RPMI7951 (cell line): ENCODE data around the gene RBM19. TPM values are rescaled to one million over a fixed set of nuclear protein-coding genes. Genes with fewer than 3 reads are reported as not detected.

ENCODE experiments used
- DNase-seq: peaks from one replicate; pipeline ENCODE4 v3.0.0-alpha.2; 2012; ENCODE audit warnings: low read depth
- total RNA-seq: library from RNA; depleted of rRNA; stranded (reverse); fragments of >200 nt; shearing (Covaris generic); gene quantifications from 2 replicates; pipeline ENCODE4 v1.2.3, GENCODE V29; 2014

The RBM19 gene
- total RNA-seq, 1 experiment from 2014 or later = 12.5 TPM

GRCh38 chr12:113955109-113955970 is 10.8 kb downstream of the RBM19 start:
- peak; percentile 9 for DNase-seq

DNA sequence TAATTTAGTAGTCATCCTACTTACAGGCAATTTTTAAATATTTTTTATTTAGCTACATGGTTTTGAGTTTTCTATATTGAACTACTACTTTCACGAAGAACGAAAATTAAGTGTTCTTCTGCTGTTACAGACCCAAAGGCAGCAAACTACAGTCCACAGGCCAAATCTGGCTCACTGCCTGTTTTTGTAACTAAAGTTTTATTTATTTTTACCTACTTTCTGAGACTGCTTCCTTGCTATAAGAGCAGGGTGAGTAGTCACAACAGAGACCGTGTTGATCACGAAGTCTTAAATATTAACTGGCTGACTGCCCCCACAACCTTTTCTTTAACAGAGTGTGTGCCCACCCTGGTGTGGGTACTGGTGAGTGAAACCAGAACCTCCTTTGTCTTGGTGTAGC is 11.6 kb downstream of the RBM19 start:
- DNase-seq = no peak

DNA sequence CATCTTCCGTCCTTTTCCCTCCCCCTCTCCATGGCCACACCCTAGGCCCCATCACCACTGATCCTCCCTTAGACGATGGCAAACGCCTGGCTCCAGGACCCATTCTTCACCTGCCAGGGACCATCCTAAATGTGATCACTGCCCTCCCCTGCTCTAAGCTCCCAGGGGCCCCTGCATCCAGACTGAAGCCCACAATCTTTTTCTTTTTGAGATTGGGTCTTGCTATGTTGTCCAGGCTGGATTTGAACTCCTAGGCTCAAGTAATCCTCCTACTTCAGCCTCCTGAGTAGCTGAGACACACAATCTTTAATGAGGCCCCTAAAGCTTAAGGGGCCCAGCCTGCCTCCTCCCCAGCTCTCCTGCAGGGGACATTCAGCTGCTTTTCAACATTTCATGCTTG is 15.3 kb downstream of the RBM19 start:
- DNase-seq = no peak

DNA sequence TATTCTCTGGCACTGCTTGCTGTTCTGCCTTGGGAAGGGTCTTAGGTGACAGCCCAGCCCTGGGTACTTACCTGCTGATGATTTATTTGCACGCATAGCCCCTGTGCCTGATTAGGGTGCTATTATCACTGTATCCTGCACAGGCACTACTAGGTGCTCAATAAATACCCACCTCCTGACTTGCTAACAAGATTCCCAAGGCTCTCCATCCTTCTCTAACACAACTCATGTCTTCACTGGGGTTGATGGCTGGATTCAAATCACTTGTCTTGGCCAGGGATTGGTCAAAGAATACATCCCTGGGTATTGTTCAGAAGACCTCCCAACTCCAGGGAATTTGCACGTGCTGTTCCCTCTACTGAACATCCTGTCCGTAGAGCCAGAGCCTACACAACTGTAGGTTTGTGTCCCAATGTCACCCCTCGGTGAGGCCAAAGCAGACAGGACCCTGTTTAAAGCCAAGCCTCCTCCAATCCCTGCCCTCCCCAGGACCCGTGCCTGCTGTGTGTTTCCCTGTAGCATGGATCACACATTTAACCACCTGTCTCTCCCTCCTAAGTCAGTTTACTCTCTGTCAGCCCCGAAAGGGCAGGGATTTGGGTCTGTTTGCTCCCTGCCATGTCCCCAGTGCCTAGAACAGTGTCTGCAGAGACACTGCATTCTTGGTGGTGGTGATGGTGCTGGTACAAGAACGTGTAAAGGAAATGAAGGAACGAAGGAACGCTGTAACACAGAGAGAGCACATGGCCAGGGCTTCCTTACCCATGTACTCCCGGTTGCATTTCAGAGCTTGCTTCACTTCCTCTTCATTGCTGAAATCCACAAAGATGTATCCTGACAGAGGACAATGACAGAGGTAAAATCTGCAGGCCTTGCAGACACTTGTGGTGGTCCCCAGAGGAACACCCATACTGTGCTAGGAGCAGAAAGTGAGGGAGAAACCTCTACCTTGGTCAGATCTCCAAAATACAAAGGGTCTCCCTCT is 16.5 kb downstream of the RBM19 start:
- no peak for DNase-seq

DNA sequence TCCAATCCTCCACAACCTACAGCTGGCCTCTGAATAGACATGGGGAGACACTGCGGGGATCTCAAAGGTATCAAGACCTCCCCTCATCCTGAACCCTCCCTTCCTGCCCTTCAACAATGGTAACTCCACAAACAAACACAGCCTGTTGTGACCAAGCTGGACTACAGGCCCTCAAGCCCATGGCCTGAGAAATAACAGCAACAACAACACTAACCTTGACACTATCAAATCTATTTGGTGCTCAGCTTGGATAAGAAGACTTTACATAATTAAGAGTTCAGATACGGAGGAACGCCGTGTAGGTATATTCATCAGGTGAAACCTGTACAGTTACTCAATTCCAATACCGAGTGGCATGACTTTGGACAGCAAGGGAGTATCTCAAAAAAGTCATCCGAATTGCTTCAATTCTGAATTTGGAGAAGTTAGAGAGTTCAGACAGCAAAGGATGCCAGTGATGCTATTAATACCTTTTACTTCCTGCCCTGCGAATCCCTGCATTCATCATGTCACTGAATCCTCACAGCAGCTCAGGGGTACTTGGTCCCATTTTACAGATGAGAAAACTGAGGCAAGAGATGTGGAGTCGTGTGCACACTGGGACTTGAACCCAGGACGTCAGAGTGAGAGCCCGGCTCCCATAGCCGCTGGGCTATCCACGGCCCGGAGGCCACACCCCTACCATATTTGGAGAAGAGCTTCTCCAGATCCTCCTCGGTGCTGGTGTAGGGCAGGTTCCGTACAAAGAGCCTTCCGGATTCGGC is 17.8 kb downstream of the RBM19 start:
- no peak for DNase-seq

DNA sequence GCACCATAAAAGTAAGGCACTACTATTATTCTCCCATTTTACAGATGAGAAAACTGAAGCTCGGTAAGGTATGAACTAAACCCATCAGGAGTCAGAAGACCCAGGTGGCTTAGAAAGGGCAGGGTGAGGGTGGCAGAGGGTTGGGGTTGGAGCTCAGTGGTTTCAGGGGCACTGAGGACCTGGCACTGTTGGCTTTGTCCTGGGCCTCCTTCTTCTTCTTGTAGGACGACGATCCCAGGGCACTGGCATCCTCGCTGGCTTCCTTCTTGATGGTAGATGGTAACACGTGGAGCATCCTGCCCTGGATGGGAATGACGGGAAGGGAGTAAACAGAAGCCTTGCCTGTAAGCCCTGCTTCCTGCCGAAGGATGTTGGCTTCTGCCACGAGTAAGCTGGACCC is 19.9 kb downstream of the RBM19 start:
- DNase-seq = no peak

DNA sequence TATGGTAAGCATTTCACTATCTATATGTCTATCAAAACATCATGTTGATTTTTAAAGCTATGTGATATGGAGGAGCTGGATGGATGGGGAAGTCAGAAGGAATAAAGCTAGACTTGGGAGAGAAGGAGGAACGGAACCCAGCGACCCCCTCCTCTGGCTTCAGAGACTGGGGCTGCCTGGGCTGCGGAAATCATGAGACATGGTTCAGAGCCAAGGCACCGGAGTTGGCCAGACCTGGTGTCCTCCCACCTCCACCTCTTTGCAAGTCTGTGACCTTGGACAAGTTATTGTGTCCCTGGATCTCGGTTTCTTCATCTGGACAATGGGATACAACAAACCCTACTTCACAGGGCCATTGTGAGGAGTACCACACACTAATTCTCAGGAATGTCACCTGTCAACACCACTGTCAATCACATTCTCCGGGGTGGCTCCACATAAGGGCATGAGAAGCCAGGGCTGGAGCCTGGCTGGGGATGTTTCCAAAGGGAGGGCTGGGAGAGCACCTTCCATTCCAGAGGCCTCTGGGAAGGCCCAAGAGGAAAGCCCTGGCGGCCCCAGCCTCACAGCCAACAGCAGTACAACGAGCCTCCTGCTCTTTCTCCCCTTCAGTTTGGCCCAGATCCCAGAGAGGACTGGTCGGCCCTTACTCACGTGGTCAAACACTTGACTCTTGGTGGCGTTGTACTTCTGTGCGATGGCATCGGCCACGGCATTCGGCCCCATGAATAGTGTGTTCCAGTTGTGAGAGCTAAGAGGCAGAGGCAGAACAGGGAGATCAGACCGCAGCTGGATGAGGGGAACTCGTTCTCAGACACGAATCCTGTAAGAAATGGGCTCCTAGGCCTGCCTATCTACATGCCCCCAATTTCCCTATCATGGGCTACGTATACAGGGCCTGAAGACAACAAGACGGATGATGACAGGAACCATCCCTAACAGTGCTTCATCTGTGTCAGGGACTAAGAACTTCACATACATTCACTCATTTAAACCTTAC is 20.7 kb downstream of the RBM19 start:
- DNase-seq = no peak

DNA sequence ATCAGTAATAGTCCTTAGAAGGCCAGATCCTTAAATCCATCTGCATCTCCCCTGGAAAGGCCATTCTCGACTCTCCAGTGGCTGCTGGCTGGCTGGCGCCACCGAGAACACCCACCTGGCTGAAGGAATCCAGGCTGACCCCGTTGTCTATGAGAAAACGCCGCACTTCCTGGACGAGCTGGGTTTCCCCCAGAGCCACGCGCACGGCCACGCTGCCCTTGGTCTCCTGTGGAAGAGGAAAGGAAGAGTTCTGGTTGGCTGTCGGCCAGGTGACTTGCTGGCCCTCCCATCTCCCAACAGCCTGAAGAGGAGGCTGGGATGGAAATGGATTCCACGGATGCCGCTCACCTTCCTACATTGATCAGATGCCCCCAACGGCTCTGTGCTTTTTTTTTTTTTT is 23.9 kb downstream of the RBM19 start:
- no peak for DNase-seq

- DNase-seq = no peak
Measured at GRCh38 chr12:113941208-113941486, 25.0 kb downstream of the RBM19 start.

DNA sequence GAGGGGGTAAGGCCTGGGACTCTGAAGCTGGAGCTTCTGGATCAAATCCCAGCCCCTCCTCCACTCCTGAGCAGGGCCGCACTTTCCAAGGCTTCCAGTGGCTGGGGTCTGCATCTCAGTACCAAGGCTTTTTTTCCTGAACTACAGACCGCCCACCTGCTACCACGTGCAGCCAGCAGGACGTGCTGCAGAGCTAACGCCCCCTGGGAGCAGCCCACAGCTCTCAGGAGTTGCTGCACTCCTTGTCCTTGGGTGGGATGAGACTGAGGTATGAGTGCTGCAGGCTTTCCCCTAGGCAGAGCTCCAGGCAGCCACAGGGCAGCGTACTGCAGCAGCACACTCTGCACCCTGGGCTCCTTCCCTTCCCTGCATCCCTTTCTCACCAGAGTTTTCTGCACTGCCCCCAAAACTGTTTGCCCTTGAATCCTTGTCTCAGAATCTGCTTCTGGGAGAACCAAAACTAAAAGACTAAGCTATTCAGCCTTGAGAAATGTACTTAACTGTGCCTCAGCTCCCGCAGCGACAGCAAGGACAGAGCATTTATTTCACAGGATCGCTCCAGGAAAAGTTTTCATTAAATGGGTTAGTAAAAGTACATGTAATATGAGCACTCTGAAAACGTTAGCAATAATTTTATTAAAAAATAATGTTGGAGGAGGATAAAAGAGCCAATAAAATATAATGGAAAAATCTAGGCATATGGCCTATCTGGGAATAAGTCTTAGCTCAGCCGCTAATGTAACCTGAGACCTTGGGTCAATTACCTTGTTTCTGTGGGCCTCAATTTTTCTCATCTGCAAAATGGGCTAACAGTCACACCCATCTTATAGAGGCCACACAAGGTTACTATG is 25.5 kb downstream of the RBM19 start:
- no peak for DNase-seq

DNA sequence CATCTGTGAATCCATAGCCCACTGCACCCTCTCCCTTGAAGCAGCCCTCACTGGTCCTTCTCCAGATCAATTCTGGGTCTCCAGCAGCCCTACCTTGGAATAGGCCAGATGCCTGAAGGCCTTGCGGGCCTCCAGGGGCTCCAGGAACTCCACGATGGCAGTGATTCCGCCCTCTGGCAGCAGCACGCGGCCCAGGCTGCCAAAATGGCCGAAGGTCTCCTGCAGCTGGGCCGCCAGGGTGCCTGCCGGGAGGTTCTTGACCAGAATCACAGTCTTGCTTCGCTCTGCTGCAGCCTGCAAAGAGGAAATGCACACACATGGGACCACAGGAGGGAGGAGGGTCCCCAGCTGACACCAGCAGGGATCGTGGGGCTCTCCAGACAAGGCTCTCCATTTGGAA is 26.3 kb downstream of the RBM19 start:
- DNase-seq = no peak

- no peak for DNase-seq
Measured at GRCh38 chr12:113938471-113938870, 27.7 kb downstream of the RBM19 start.

- DNase-seq = no peak
Measured at GRCh38 chr12:113936460-113936859, 29.7 kb downstream of the RBM19 start.

- no peak for DNase-seq
Measured at GRCh38 chr12:113935459-113935858, 30.7 kb downstream of the RBM19 start.

- DNase-seq = no peak
Measured at GRCh38 chr12:113934946-113935345, 31.2 kb downstream of the RBM19 start.

DNA sequence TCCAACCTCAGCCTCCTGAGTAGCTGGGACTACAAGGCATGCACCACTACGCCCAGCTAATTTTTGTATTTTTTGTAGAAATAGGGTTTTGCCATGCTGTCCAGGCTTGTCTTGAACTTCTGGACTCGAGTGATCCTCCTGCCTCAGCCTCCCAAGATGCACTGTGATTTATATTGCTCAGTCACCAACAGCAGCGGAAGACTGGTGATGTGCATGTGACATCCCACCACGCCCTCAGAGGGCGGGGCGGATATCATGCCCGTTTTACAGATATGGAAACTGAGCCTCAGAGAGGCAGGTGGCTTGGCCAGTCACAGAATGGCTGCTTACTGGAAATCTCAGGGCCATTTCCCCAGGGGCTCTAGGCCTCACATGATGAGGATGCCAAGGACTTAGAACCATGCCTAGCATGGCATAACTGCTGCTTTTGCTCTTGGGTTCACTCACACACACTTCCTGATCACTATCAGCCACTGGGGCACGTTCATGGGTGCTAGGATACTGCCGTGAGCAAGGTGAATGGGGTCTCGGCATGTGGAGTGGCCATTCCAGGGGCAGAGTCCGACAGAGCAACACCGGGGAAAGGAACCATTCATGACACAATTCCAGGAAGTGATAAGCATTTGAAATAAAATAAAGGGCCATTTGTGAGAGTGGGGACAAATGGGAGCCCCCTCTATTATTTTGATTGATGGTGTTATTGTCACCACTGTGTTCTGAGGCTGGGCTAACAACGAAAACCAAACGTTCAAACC is 31.9 kb downstream of the RBM19 start:
- DNase-seq = no peak

DNA sequence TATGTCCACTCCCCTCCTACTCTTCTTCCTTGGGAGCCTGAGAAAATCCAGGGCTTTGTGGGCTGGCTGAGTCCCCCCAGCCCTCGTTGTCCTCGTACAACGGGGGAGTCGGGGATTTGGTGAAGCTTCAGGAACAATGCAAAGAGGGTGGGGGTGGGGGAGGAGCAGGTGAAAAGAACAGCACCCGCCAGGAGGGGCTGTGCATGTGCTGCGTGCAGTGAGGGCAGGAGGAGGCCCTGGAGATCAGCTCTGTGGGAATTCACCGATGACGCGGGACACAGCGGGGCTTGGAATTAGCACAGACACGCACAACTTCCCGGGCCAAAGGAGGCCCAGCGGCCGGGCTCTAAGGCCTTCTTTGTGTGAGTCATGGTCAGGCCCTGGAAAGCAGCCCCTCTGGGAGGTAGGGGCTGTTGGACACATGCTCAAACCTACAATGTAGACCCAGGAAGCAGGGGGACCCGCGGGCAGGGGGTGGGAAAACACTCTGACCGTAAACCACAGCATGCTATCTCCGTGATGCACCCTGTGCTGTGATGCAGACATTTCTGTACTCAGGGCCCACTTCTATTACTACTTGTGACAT is 32.8 kb downstream of the RBM19 start:
- DNase-seq = peak; percentile 2

DNA sequence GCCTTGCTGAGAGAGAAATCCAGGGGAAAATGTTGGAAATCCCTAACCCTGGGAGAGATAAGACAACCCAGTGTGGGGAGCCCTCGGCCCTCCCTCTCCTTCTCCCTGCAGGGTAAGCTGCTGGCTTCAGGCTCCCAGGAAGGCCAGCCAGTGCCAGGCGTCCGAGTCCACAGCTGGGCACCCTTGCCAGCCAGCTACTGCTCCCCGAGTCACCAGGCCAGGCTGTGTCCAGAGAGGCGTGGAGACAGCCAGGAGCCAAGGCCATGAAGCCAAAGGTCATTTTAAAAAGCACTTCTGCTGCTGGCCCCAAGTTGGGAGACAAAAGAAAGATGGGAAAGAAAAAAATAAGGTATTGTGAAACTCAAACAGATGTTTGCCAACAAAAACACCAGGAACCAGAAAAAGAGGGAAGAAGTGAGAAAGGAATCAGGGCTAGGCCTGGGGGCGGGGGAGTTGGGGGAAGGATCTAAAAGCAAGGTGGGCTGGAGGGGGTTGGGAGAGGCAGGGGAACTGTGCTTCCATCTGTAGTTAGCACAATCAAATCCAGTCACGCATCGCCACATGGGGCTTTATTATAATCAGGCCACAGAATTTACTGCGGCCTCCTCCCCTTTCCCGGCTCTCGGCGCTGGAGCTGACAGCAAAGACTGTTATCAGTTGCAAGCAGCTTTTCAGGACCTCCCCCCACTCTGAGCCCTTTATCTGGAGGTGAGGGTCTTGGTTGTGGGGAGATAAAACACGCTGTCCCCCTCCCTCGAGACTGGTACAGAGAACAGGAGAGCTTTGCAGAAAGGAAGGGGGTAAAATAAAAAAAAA is 33.5 kb downstream of the RBM19 start:
- DNase-seq = no peak
